Adrenal gland (tissue), 12 donors: ENCODE data around the gene DALRD3. TPM values are rescaled to one million over a fixed set of nuclear protein-coding genes. Genes with fewer than 3 reads are reported as not detected.

Experiments used
- DNase-seq, 7 donors: peaks; one replicate each; pipeline ENCODE4 v3.0.0-alpha.2; 2019 to 2020
- H3K27ac ChIP-seq, 5 donors: fragments of 200-600 bp; sonication (generic) in 4 of 5; 1 replicate in 3 of 5; 2 replicates in 2 of 5; pipeline versions ENCODE4 v1.5.1 to v1.8.0; 2016 to 2020; ENCODE audit warnings: mild to moderate bottlenecking in 1 of 5
- H3K27me3 ChIP-seq: fragments of 200-600 bp; 2 replicates; pipeline ENCODE4 v1.8.0; 2021
- H3K36me3 ChIP-seq, 2 donors: fragments of 200-600 bp; replicated peaks in 1 of 2; 1 replicate in 1 of 2; 2 replicates in 1 of 2; pipeline versions ENCODE4 v1.5.1 to v1.8.0; 2018 to 2022
- H3K4me1 ChIP-seq, 2 donors: fragments of 200-600 bp; replicated peaks in 1 of 2; 1 replicate in 1 of 2; 2 replicates in 1 of 2; pipeline versions ENCODE4 v1.5.1 to v1.8.0; 2018 to 2021
- H3K4me3 ChIP-seq, 4 donors: fragments of 200-600 bp; sonication (generic) in 3 of 4; one replicate each; pipeline ENCODE4 v1.5.1; 2016 to 2018
- H3K9me3 ChIP-seq, 3 donors: fragments of 200-600 bp; sonication (generic) in 1 of 3; replicated peaks in 1 of 3; 1 replicate in 2 of 3; 2 replicates in 1 of 3; pipeline versions ENCODE4 v1.5.1 to v1.8.0; 2016 to 2021
- POLR2A ChIP-seq, 2 donors: fragments of 450-650 bp; IDR thresholded peaks; one replicate each; pipeline ENCODE4 v1.6.1; 2017; ENCODE audit warnings: antibody characterized with exemption in 2 of 2, mild to moderate bottlenecking in 2 of 2, moderate library complexity in 1 of 2
- WGBS, 4 donors: extraction: QIAGEN DNeasy Blood & Tissue Kit in 2 of 4; methylation state at CpG; one replicate each; pipeline versions ENCODE4 v1.1.5 to v1.1.7; 2013 to 2017; 5-methylcytosine and 5-hydroxymethylcytosine counted together
- intact Hi-C, 2 donors: fragments of 100-400 bp; cut with DNase I; formaldehyde crosslinking; loops; one replicate each; pipeline versions ENCODE4 v1.14.1 to v1.15.0; 2022 to 2023
- polyA plus RNA-seq, 3 donors: library from polyadenylated mRNA; stranded (reverse); fragments of 200-250 nt in 2 of 3; fragments of 350-450 nt in 1 of 3; fragmentation: Illumina TruSeq in 1 of 3; extraction: RNeasy Lipid Tissue Mini Kit (QIAGEN cat#74804) in 1 of 3; gene quantifications; one replicate each; pipeline ENCODE4 v1.2.3, GENCODE V29; 2013 to 2014
- total RNA-seq, 9 donors: library from RNA; depleted of rRNA in 4 of 9; stranded (reverse); fragments of >200 nt in 4 of 9; fragments of 120-200 nt in 1 of 9; fragmentation: NEBNext Ultra II Directional in 1 of 9; extraction: Animal tissue kit (Norgen Biotek cat#: 25700) in 1 of 9; gene quantifications; one replicate each; pipeline versions ENCODE4 v1.1.0 to v1.2.4, GENCODE V29; 2013 to 2023
- TF ChIP-seq, protein P1 (sequence below), 6 experiments: fragments of 450-650 bp in 4 of 6; fragments of 200-600 bp in 2 of 6; sonication (generic) in 1 of 6; IDR thresholded peaks; 1 replicate in 5 of 6; 2 replicates in 1 of 6; pipeline versions ENCODE4 v1.5.1 to v1.8.0; 2016 to 2021; ENCODE audit warnings: antibody characterized with exemption in 6 of 6, mild to moderate bottlenecking in 2 of 6, moderate library complexity in 1 of 6
- donor health status: healthy with polysubstance abuse.
- donor health status: Bipolar disorder and iron deficiency.
- donor health status: DM: yes; HTN: yes; CAD: no.
- donor health status: DM: no; HTN: no; CAD: no.
- donor health status: DM: no; HTN: no; CAD: no.
- donor health status: DM: yes; HTN: yes; CAD: no.

Gene DALRD3
- total and polyA plus RNA-seq, 12 donors, result 18.4 to 87.9 (median 46.7) TPM

DNA sequence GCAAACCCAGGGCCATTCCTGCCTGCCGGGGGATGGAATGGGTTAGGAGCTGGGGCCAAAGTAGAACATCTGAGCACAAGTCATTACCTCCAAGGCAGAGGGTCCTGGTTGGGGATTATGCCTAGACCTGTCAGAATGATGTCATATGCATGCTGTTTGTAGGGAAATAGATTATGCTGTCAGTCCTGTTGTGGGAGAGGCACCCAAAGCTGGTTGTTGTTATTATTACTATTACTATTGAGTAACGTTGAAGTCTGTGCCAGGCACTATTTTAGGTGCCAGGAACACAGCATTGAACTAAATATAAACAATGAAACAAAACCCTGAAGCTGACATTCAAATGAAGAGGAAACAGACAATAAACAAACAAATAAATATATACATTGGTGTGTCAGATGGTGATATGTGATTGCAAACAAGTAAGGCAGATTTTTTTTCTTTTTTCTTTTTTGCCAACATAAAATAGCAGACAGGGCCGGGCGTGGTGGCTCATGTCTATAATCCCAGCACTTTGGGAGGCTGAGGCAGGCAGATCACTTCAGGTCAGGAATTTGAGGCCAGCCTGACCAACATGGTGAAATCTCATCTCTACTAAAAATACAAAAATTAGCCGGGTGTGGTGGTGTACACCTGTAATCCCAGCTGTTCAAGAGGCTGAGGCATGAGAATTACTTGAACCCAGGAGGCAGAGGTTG lies 26.4 kb downstream of the DALRD3 start:
- H3K4me3 ChIP-seq, result peak overlapping the region in 1 of 4 donors; percentile 91
- H3K9me3 ChIP-seq, result no peaks in the 10 kb centered on the region
- peak overlapping the region in 1 of 5 donors; percentile 95 for H3K27ac ChIP-seq
- H3K36me3 ChIP-seq, result peaks cover 0 to 10% of the 10 kb centered on the region in 2 donors
- peaks cover 15 to 25% of the 10 kb centered on the region in 2 donors for H3K4me1 ChIP-seq
- TF ChIP-seq, protein P1, sequence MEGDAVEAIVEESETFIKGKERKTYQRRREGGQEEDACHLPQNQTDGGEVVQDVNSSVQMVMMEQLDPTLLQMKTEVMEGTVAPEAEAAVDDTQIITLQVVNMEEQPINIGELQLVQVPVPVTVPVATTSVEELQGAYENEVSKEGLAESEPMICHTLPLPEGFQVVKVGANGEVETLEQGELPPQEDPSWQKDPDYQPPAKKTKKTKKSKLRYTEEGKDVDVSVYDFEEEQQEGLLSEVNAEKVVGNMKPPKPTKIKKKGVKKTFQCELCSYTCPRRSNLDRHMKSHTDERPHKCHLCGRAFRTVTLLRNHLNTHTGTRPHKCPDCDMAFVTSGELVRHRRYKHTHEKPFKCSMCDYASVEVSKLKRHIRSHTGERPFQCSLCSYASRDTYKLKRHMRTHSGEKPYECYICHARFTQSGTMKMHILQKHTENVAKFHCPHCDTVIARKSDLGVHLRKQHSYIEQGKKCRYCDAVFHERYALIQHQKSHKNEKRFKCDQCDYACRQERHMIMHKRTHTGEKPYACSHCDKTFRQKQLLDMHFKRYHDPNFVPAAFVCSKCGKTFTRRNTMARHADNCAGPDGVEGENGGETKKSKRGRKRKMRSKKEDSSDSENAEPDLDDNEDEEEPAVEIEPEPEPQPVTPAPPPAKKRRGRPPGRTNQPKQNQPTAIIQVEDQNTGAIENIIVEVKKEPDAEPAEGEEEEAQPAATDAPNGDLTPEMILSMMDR (IDR thresholded peaks at IDR 0.05), result no peak
- TF ChIP-seq POLR2A (IDR thresholded peaks at IDR 0.05), result no peak
- no peaks in the 10 kb centered on the region for H3K27me3 ChIP-seq
- intact Hi-C loops, result no loop called here
- no peak for DNase-seq
- 70 to 77% (median 71%) methylated on average over 5 of the region's 5 CpGs for WGBS, 4 donors

DNA sequence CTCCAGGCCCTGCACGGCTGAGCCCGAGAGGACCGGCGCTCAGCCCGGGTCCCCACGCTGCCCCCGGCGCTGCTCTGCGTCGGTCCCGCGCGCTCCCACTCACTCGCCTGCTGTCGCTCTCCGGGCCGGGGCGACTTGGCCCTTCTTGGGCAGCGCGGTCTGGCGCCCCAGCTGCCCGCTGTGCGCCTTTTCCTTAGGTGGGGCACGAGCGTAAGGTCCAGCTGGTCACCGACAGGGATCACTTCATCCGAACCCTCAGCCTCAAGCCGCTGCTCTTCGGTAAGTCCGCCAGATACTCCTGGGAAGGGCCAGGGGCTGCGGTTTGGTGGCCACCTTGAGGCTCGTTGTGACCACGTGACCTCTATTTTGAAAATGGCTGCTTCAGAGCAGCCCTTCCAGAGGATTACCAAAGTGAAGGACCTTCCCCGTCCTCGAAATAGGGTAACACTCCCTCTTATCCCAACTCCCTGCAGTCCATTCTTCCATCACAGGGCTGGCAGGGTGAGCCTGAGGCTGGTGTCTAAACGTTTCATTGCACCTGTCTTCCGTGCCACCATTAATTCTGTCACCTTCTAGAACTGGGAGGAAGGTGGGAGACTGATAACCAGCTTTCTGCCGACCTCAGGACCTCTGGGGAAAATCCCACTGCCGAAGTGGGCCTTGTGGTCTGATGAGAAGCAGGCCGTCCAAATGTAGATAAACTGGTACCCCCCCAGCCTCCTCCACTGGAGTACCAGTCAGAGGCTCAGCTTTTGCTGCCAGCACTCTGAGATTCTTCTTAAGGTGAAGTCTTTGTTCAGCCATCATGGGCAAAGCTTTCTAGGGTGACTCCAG lies 27.5 kb downstream of the DALRD3 start:
- Histone ChIP-seq H3K9me3 (no peaks in the 10 kb centered on the region), H3K27me3 (no peaks in the 10 kb centered on the region), H3K36me3 (no peaks in the 10 kb centered on the region), H3K4me1 (peaks cover 15 to 25% of the 10 kb centered on the region in 2 donors), H3K27ac (peak overlapping the region; percentile 65 to 99 (median 89)), H3K4me3 (peak overlapping the region; percentile 35 to 91 (median 75))
- peak in 3 of 7 donors; percentile 40 to 46 (median 40) for DNase-seq
- no peak for TF ChIP-seq POLR2A (IDR thresholded peaks at IDR 0.05)
- TF ChIP-seq, protein P1 (IDR thresholded peaks at IDR 0.05), result no peak
- WGBS, 4 donors, result 4 to 14% (median 6%) methylated on average over 5 to 40 of the region's 40 CpGs
- intact Hi-C loops, result no loop called here

DNA sequence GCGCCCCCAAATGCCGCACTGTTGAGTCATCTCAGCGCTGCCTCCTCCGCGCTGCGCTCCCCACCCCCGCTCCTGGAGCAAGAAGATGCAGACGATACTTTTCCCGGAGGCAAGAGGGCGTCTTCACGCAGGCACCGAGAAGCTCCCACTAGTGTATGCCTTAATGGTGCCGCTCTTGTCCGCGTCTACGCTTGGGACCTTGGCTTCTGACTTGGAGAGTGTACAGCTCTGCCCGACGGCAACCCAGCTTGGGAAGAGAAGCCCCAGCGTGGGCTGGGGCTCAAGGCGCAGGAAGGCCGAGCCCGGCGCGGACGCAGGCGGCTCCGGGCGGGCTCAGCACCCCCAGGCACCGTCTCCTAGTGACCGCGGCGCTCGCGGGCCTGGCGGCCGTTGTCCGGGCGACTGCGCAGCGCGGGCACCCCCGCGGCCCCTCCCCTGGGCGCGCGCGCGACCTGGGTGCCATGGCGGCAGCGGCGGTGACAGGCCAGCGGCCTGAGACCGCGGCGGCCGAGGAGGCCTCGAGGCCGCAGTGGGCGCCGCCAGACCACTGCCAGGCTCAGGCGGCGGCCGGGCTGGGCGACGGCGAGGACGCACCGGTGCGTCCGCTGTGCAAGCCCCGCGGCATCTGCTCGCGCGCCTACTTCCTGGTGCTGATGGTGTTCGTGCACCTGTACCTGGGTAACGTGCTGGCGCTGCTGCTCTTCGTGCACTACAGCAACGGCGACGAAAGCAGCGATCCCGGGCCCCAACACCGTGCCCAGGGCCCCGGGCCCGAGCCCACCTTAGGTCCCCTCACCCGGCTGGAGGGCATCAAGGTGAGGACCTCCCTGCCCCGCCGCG lies 28.4 kb downstream of the DALRD3 start, which contains the start of gene P4HTM:
Gene P4HTM (plus strand): TSS at position 446 of the 840 bp plus-strand sequence. CDS start 16 bp downstream, at position 462.
- H3K27me3 ChIP-seq, result no peaks in the 10 kb centered on the region
- WGBS, 4 donors, result 0 to 1% (median 1%) methylated on average over 42 to 91 of the region's 91 CpGs; no CpG with 5 or more reads in 1 of the 4 donors
- peaks cover 15 to 25% of the 10 kb centered on the region in 2 donors for H3K4me1 ChIP-seq
- H3K4me3 ChIP-seq, result peak within 1 kb of the TSS; percentile 35 to 91 (median 75)
- H3K9me3 ChIP-seq, result no peaks in the 10 kb centered on the region
- DNase-seq, result peak; percentile 84 to 95 (median 92)
- peak within 1 kb of the TSS; percentile 65 to 99 (median 89) for H3K27ac ChIP-seq
- intact Hi-C loops, result no loop called here
- TF ChIP-seq POLR2A (IDR thresholded peaks at IDR 0.05), result peak; percentile 57 to 91
- TF ChIP-seq, protein P1 (IDR thresholded peaks at IDR 0.05), result peak in 5 of 6 experiments; percentile 24 to 37 (median 30)
- no peaks in the 10 kb centered on the region for H3K36me3 ChIP-seq
